Lower leg skin (tissue), 4 donors: ENCODE results near the gene KCNJ13. TPM values are rescaled to one million over a fixed set of nuclear protein-coding genes. Genes with fewer than 3 reads are reported as not detected.

ENCODE experiments used
- DNase-seq, 2 donors: peaks; one replicate each; pipeline ENCODE4 v3.0.0-alpha.2; 2019; ENCODE audit warnings: low spot score in 2 of 2
- H3K4me3 ChIP-seq: fragments of 200-600 bp; sonication (generic); 2 replicates; pipeline ENCODE4 v1.5.1; 2017; ENCODE audit warnings: mild to moderate bottlenecking, low read depth; ENCODE audit not compliant: poor library complexity, severe bottlenecking
- POLR2A ChIP-seq, 2 donors: fragments of 450-650 bp; IDR thresholded peaks; one replicate each; pipeline ENCODE4 v1.6.1; 2016 to 2017; ENCODE audit warnings: antibody characterized with exemption in 2 of 2, mild to moderate bottlenecking in 1 of 2, moderate library complexity in 1 of 2
- WGBS, 2 donors: methylation state at CpG; one replicate each; pipeline ENCODE4 v1.1.5; 2018; 5-methylcytosine and 5-hydroxymethylcytosine counted together
- intact Hi-C: fragments of 100-400 bp; cut with DNase I; formaldehyde crosslinking; loops from one replicate; pipeline ENCODE4 v1.15.0; 2023; ENCODE audit warnings: low total_unique reads
- total RNA-seq, 4 donors: library from RNA; depleted of rRNA; stranded (reverse); fragments of >200 nt; gene quantifications; one replicate each; pipeline ENCODE4 v1.1.0, GENCODE V29; 2016
- TF ChIP-seq, protein P1 (sequence below), 3 donors: fragments of 450-650 bp; IDR thresholded peaks; one replicate each; pipeline ENCODE4 v1.5.1; 2016; ENCODE audit warnings: antibody characterized with exemption in 3 of 3, mild to moderate bottlenecking in 3 of 3, moderate library complexity in 2 of 3

KCNJ13 gene
- total RNA-seq, 4 donors from 2014 or later = 0.84 to 5.2 (median 3.2) TPM

DNA sequence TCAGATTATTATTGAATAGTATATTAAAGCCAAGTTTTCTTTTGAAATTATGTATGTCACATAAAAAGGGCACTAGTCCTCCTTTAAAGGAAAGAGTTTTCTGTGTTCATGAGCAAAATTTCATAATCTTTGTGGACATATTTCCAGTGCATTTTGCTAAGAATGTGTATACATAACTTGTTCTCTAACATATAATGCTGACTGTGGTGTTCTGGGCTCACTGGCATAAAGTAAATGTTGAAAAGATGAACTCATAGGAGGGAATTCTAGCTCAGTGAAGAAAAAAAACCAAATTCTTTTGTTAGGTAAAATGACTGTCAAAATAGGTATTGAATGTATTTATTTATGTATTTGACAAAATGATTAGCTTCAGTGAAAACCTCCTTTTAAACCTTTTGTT lies 6.2 kb downstream of the KCNJ13 start:
- TF ChIP-seq, protein P1, sequence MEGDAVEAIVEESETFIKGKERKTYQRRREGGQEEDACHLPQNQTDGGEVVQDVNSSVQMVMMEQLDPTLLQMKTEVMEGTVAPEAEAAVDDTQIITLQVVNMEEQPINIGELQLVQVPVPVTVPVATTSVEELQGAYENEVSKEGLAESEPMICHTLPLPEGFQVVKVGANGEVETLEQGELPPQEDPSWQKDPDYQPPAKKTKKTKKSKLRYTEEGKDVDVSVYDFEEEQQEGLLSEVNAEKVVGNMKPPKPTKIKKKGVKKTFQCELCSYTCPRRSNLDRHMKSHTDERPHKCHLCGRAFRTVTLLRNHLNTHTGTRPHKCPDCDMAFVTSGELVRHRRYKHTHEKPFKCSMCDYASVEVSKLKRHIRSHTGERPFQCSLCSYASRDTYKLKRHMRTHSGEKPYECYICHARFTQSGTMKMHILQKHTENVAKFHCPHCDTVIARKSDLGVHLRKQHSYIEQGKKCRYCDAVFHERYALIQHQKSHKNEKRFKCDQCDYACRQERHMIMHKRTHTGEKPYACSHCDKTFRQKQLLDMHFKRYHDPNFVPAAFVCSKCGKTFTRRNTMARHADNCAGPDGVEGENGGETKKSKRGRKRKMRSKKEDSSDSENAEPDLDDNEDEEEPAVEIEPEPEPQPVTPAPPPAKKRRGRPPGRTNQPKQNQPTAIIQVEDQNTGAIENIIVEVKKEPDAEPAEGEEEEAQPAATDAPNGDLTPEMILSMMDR (IDR thresholded peaks at IDR 0.05) = no peak
- TF ChIP-seq POLR2A (IDR thresholded peaks at IDR 0.05) = no peak
- H3K4me3 ChIP-seq = no peak overlapping the region
- intact Hi-C loops = no loop called here
- DNase-seq = no peak

DNA sequence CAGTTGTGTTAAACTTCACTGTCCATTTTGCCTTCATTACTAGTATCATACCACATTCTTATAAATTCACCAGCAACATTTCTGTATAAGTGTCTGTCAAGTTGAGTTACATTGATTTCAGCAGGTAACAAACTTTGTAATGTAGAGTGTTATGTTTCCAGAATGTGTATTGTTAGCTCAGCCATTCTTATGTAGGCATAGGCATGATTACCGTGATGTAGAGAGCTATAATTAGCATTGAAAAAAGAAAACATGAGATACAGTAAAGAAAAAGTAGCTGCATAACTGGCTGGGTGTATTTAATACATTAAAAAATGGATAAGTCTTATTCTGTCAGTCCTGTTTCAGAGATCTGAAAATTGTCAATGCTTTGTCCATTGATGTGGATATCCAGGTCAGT lies 8.5 kb downstream of the KCNJ13 start:
- no peak for DNase-seq
- TF ChIP-seq POLR2A (IDR thresholded peaks at IDR 0.05) = no peak
- TF ChIP-seq, protein P1 (IDR thresholded peaks at IDR 0.05) = no peak
- H3K4me3 ChIP-seq = no peak overlapping the region
- intact Hi-C loops = no loop called here
- 93 to 98% methylated on average over 1 of the region's 1 CpG for WGBS, 2 donors

DNA sequence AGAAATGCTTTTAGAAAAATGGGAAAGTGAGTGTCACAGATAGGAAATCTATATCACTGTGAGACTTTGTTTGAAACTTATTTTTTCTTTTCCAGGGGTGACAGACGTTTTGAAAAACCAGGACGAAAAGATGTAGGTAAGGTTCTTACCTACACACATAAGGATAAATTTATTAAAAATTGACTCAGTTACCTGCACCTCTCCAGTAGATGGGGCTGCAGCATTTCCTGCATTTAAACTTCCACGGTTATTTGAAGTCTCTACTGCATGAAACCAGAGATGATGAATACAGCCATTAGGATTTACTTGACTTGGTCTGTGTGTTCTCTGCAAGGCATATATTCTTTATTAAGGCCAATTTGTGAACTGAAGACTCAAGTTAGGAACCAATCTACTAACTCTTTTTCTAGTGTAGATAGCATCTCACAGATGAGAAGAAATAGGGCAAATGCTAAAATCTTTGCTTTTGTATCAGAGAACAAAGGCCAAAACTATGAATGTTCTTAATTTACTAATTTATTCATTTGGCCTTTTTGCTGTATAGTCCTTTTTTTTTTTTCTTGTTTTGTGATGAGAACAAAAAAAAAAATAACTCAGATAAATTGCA lies 15.0 kb downstream of the KCNJ13 start:
- no peak for DNase-seq
- no peak for TF ChIP-seq POLR2A (IDR thresholded peaks at IDR 0.05)
- TF ChIP-seq, protein P1 (IDR thresholded peaks at IDR 0.05) = no peak
- WGBS, 2 donors = 54 to 56% methylated on average over 3 of the region's 3 CpGs
- H3K4me3 ChIP-seq = no peak overlapping the region
- intact Hi-C loops = no loop called here

DNA sequence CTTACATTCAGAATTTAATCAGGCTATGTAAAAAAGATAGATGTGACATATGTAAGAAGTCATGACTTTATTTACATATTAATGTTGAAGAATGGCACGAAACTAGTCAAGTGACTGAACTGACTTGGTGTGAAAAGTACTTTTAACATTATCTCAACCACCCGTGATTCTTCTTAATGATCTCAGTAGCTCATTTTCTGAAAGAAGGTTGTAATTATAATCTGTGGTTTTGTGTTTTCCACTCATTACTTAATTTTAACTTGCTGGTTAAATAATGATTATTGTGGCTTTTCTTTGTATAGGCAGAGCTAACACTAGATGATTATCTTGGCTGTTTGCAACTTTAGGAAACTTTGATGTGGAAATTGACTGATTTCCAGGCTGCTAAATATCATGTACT lies 18.5 kb downstream of the KCNJ13 start:
- DNase-seq = no peak
- no peak for TF ChIP-seq POLR2A (IDR thresholded peaks at IDR 0.05)
- TF ChIP-seq, protein P1 (IDR thresholded peaks at IDR 0.05) = no peak
- intact Hi-C loops = no loop called here
- no peak overlapping the region for H3K4me3 ChIP-seq
- 69 to 76% methylated on average over 2 of the region's 2 CpGs for WGBS, 2 donors

DNA sequence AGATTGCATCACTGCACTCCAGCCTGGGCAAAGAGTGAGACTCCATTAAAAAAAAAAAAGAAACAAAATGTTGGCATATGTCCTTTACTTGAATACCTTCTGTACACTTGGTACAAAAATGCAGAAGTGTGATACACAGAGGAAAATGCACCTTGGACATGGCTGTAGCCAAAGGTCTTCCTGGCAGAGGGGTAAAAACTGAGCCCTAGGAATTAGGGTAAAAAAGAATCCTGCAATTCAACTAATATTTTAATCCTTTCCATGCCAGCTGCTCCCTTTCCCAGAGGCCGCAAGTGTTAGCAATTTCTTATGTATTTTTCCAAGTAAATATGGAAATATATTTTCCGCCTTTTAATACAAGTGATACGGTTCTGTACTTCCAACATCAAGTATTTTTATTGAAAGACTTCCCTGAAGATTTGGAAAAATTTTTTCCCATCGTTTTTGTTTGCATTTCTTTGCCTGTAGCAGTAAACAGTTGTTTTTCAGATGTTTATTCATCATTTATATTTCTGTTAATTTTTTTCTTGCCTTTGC lies 26.2 kb downstream of the KCNJ13 start:
- intact Hi-C loops = no loop called here
- TF ChIP-seq, protein P1 (IDR thresholded peaks at IDR 0.05) = no peak
- no peak for TF ChIP-seq POLR2A (IDR thresholded peaks at IDR 0.05)
- no peak overlapping the region for H3K4me3 ChIP-seq
- 81 to 83% methylated on average over 4 of the region's 4 CpGs for WGBS, 2 donors
- DNase-seq = no peak

DNA sequence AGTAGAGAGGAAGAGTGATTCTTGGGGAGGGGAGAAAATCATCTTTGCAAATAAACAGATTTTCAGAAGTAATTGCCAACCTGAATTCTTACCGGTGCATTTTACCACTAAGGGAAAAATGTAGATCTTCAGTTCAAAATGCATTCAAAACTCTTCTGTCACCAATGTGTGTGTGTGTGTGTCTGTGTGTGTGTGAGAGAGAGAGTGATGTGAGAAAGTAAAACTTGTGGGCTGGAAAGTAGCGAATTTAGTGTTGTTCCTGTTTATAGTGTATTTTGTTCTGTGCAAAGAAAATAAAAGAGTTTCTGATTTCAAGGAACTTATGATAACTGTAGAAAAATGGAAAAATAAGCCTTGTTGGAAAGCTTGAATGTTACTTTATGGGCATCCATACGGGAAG lies 27.0 kb downstream of the KCNJ13 start:
- intact Hi-C loops = no loop called here
- 91 to 96% methylated on average over 3 of the region's 3 CpGs for WGBS, 2 donors
- DNase-seq = no peak
- no peak for TF ChIP-seq POLR2A (IDR thresholded peaks at IDR 0.05)
- TF ChIP-seq, protein P1 (IDR thresholded peaks at IDR 0.05) = no peak
- no peak overlapping the region for H3K4me3 ChIP-seq
